IPS DF 6.9 (cell line): ENCODE measurements around the gene TTLL7.

ENCODE experiments used
- DNase-seq: peaks from one replicate; pipeline ENCODE4 v3.0.0-alpha.2; 2013; ENCODE audit warnings: low read depth, low spot score
- H3K27ac ChIP-seq: one replicate; pipeline ENCODE4 v1.5.1; 2013; ENCODE audit warnings: low read length, control low read depth
- H3K27me3 ChIP-seq: 2 replicates; pipeline ENCODE4 v1.6.1; 2013; ENCODE audit warnings: mild to moderate bottlenecking, low read length; ENCODE audit not compliant: control insufficient read depth, insufficient read depth
- H3K36me3 ChIP-seq: 2 replicates; pipeline ENCODE4 v1.6.1; 2013; ENCODE audit warnings: low read length; ENCODE audit not compliant: control insufficient read depth, insufficient read depth
- H3K4me1 ChIP-seq: 2 replicates; pipeline ENCODE4 v1.6.1; 2013; ENCODE audit warnings: low read length; ENCODE audit not compliant: control insufficient read depth, insufficient read depth
- H3K4me3 ChIP-seq: 2 replicates; pipeline ENCODE4 v1.5.1; 2013; ENCODE audit warnings: mild to moderate bottlenecking, low read length
- H3K9me3 ChIP-seq: 2 replicates; pipeline ENCODE4 v1.6.1; 2013; ENCODE audit warnings: low read length, inconsistent platforms; ENCODE audit not compliant: control insufficient read depth, insufficient read depth
- WGBS: extraction: QIAGEN DNeasy Blood & Tissue Kit; methylation state at CpG from one replicate; pipeline ENCODE4 v1.1.7; 2013; ENCODE audit warnings: mixed read lengths, missing lambda C conversion rate; ENCODE audit not compliant: insufficient read length, insufficient coverage; 5-methylcytosine and 5-hydroxymethylcytosine counted together

TTLL7 gene

GRCh38 chr1:83850834-83851233 lies 148.1 kb downstream of the TTLL7 start:
- no peak for DNase-seq
- H3K9me3 ChIP-seq, result no peaks in the 10 kb centered on the region
- no peaks in the 10 kb centered on the region for H3K4me1 ChIP-seq
- no peak overlapping the region for H3K4me3 ChIP-seq
- no peak overlapping the region for H3K27ac ChIP-seq
- no CpG with 5 or more reads among the region's 3 CpGs for WGBS
- H3K36me3 ChIP-seq, result no peaks in the 10 kb centered on the region
- H3K27me3 ChIP-seq, result no peaks in the 10 kb centered on the region

GRCh38 chr1:83849191-83850061 lies 149.5 kb downstream of the TTLL7 start:
- WGBS, result no CpG with 5 or more reads among the region's 3 CpGs
- no peak for DNase-seq
- H3K4me1 ChIP-seq, result no peaks in the 10 kb centered on the region
- no peak overlapping the region for H3K4me3 ChIP-seq
- no peak overlapping the region for H3K27ac ChIP-seq
- H3K27me3 ChIP-seq, result no peaks in the 10 kb centered on the region
- no peaks in the 10 kb centered on the region for H3K9me3 ChIP-seq
- H3K36me3 ChIP-seq, result no peaks in the 10 kb centered on the region

- Histone ChIP-seq H3K9me3 (no peaks in the 10 kb centered on the region), H3K4me3 (no peak overlapping the region), H3K27me3 (no peaks in the 10 kb centered on the region), H3K27ac (no peak overlapping the region), H3K4me1 (no peaks in the 10 kb centered on the region), H3K36me3 (no peaks in the 10 kb centered on the region)
- no CpG with 5 or more reads among the region's 1 CpG for WGBS
- DNase-seq, result no peak
Observed at GRCh38 chr1:83846138-83846537, 152.8 kb downstream of the TTLL7 start.

DNA sequence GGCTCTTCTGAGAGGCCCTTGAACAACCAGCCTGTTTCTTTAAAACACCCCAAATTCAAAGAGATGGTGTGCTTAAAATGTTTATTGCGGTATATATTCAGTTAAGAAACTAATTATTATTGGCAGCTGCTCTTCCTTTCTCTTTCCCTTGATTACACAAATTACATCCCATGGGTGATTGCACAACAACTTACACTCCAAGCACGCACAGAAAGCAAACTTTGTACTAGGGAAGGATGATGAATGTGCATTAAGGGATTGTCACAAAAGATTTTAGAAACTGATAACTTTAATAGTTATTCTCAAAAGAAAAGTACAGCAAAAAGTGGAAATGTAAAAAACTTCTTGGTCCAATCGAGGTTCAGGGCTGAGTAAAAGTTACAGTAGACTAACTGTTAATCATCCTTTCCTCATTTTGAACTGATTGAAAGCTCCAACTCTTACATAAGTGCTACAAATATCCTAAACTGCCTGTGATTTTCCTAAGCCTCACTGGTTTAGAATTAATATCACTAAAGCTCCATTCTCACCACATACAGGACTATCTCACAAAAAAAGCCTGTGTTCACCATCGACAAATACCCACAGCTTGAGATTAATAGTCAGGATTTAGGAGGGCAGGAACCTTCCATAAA lies 153.4 kb downstream of the TTLL7 start:
- Histone ChIP-seq H3K9me3 (no peaks in the 10 kb centered on the region), H3K36me3 (no peaks in the 10 kb centered on the region), H3K4me1 (no peaks in the 10 kb centered on the region), H3K27ac (no peak overlapping the region), H3K4me3 (no peak overlapping the region), H3K27me3 (no peaks in the 10 kb centered on the region)
- no peak for DNase-seq
- no CpG with 5 or more reads among the region's 4 CpGs for WGBS

DNA sequence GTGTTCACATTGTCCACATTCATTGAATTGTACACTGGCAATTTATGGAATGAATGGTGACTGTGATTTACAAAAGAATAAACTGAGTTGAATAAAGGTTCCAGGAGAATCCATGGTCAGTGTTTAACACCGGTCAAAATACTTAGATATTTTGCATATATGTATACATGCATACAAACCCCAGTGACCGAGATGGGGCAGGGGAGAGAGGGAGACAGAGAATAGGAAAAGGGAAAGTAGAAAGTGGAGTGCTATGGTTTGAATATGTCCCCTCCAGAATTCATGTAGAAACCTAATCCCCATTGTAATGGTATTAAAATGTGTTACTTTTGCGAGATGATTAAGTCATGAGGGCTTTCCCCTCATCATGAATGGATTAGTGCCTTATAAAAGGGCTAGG lies 154.4 kb downstream of the TTLL7 start:
- Histone ChIP-seq H3K27me3 (no peaks in the 10 kb centered on the region), H3K27ac (no peak overlapping the region)

DNA sequence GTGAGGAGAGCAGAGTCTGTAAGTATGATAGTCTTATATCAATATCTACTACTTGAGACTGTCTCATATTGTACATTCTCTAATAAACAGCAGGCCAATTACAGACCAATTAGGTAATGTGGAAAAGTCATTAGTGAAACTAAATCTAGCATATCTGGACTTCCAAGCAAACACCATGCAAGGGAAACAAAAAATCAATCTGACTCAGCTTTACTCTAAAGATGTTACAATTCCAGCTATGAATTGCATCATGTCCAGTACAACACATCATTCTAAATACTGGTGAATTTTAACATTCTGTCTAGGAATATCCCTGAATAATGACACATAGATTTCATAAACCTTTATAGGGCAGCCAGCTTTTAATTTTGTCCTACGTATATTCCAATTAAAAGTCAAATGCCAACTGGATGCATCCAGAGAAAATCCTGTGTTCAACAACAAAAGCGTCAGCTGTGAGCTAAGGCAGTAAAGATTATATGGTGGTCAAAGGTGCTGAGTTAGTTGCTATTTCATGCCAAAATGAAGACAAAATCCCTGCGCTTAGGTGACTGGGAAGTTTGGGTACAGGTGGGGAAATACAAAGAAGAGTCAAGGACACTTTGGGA lies 159.3 kb downstream of the TTLL7 start:
- no peak overlapping the region for H3K4me3 ChIP-seq
- no peaks in the 10 kb centered on the region for H3K9me3 ChIP-seq
- no peaks in the 10 kb centered on the region for H3K27me3 ChIP-seq
- no peaks in the 10 kb centered on the region for H3K4me1 ChIP-seq
- no peak overlapping the region for H3K27ac ChIP-seq
- WGBS, result no CpG with 5 or more reads among the region's 3 CpGs
- no peak for DNase-seq
- no peaks in the 10 kb centered on the region for H3K36me3 ChIP-seq

More for the DNA sequence above, 154.4 kb downstream of the TTLL7 start:
- no peak for DNase-seq
- no peaks in the 10 kb centered on the region for H3K4me1 ChIP-seq
- H3K9me3 ChIP-seq, result no peaks in the 10 kb centered on the region
- no CpG with 5 or more reads among the region's 3 CpGs for WGBS
- H3K4me3 ChIP-seq, result no peak overlapping the region
- H3K36me3 ChIP-seq, result no peaks in the 10 kb centered on the region

GRCh38 chr1:83838573-83838972 lies 160.4 kb downstream of the TTLL7 start:
- WGBS, result no CpG with 5 or more reads among the region's 5 CpGs

DNA sequence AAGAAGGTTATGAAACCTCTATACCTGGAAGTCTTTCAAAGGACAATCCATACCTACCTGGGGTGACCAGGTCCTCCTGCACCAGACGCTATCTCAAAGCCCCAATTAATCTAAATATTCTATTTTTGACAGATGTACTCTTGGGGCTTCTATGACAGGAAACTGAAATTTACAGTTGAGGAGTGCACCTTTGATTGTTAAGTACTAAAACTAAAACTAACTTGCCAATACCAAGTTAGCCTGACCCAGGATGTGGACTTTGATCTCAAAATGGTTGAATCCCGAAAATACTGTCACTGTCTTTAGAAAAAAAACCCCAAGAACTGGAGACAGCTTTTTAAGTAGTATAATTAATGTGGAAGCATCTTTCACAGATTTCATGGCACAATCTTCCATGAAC lies 162.4 kb downstream of the TTLL7 start:
- no peak overlapping the region for H3K4me3 ChIP-seq
- DNase-seq, result no peak
- H3K4me1 ChIP-seq, result no peaks in the 10 kb centered on the region
- no peaks in the 10 kb centered on the region for H3K9me3 ChIP-seq
- no CpG with 5 or more reads among the region's 2 CpGs for WGBS
- H3K27me3 ChIP-seq, result no peaks in the 10 kb centered on the region
- H3K36me3 ChIP-seq, result no peaks in the 10 kb centered on the region
- H3K27ac ChIP-seq, result no peak overlapping the region

More at GRCh38 chr1:83838573-83838972, 160.4 kb downstream of the TTLL7 start:
- H3K27me3 ChIP-seq, result no peaks in the 10 kb centered on the region
- no peaks in the 10 kb centered on the region for H3K36me3 ChIP-seq
- no peaks in the 10 kb centered on the region for H3K4me1 ChIP-seq
- no peak overlapping the region for H3K27ac ChIP-seq
- H3K9me3 ChIP-seq, result no peaks in the 10 kb centered on the region
- H3K4me3 ChIP-seq, result no peak overlapping the region
- DNase-seq, result no peak

GRCh38 chr1:83834621-83835264 lies 164.2 kb downstream of the TTLL7 start:
- H3K36me3 ChIP-seq, result no peaks in the 10 kb centered on the region
- H3K27ac ChIP-seq, result no peak overlapping the region
- DNase-seq, result no peak
- H3K9me3 ChIP-seq, result no peaks in the 10 kb centered on the region
- H3K27me3 ChIP-seq, result no peaks in the 10 kb centered on the region
- H3K4me1 ChIP-seq, result no peaks in the 10 kb centered on the region
- WGBS, result no CpG with 5 or more reads among the region's 4 CpGs
- H3K4me3 ChIP-seq, result no peak overlapping the region

DNA sequence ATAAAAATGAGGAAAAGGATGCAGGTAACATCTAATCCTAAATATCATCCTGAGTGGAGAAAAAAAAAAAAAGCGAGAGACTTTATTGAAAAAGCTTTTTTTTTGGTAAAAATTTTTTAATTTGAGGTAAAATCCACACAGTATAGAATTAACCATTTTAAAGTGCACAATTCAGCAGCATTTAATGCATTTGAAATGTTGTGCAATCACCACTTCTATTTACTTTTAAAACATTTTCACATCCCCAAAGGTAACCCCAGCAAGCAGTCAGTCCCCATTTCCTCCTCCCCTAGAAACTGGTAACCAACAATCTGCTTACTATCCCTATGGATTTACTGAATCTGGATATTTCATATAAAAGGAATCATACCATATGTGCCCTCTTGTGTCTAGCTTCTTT lies 166.7 kb downstream of the TTLL7 start:
- Histone ChIP-seq H3K4me1 (no peaks in the 10 kb centered on the region), H3K27ac (no peak overlapping the region), H3K36me3 (no peaks in the 10 kb centered on the region), H3K4me3 (no peak overlapping the region), H3K27me3 (no peaks in the 10 kb centered on the region), H3K9me3 (no peaks in the 10 kb centered on the region)
- DNase-seq, result no peak
- no CpG with 5 or more reads among the region's 1 CpG for WGBS
